Renal cortical epithelial cell (primary cell): ENCODE results near the gene MCOLN1. TPM values are rescaled to one million over a fixed set of nuclear protein-coding genes. Genes with fewer than 3 reads are reported as not detected.
"Not testable (repeated sequence)": the region's sequence is repeated elsewhere in the genome, so short reads cannot be mapped to it uniquely, and the experiment has no call there.

Experiments
- DNase-seq: peaks from one replicate; pipeline ENCODE4 v3.0.0-alpha.2; 2011; ENCODE audit warnings: low read depth
- total RNA-seq: library from RNA; depleted of rRNA; stranded (reverse); fragments of >200 nt; gene quantifications from 2 replicates; pipeline ENCODE4 v1.2.3, GENCODE V29; 2014

MCOLN1 gene
- total RNA-seq, 1 donor from 2014 or later = 5.7 TPM

- no peak for DNase-seq
Measured at GRCh38 chr19:7575434-7576040, 53.1 kb downstream of the MCOLN1 start.

GRCh38 chr19:7577422-7577821 lies 55.0 kb downstream of the MCOLN1 start:
- DNase-seq = not testable (repeated sequence)

GRCh38 chr19:7578127-7578526 lies 55.7 kb downstream of the MCOLN1 start:
- DNase-seq = no peak

- DNase-seq = no peak
Measured at GRCh38 chr19:7579182-7579581, 56.8 kb downstream of the MCOLN1 start.

GRCh38 chr19:7582446-7582845 lies 60.0 kb downstream of the MCOLN1 start:
- DNase-seq = no peak

Other genes with a start within 250 kb of the MCOLN1 start
- gene INSR, start 228.2 kb upstream of the MCOLN1 start, total RNA-seq = 3.8 and 19.8 TPM in 2 replicates
- gene ARHGEF18, start 173.7 kb upstream of the MCOLN1 start, total RNA-seq = 53.0 and 66.0 TPM in 2 replicates
- 5.2 and 6.9 TPM in 2 replicates for gene PEX11G, start 33.6 kb upstream of the MCOLN1 start, total RNA-seq
- 10.9 and 27.1 TPM in 2 replicates for gene ZNF358, start 6.5 kb upstream of the MCOLN1 start, total RNA-seq
- 79.7 and 149 TPM in 2 replicates for gene PNPLA6, start 13.1 kb downstream of the MCOLN1 start, total RNA-seq
- gene CAMSAP3, start 73.2 kb downstream of the MCOLN1 start, total RNA-seq = 1.9 and 3.8 TPM in 2 replicates
- 19.3 and 52.3 TPM in 2 replicates for gene XAB2, start 106.9 kb downstream of the MCOLN1 start, total RNA-seq
- gene PET100, start 107.2 kb downstream of the MCOLN1 start, total RNA-seq = 15.3 and 27.6 TPM in 2 replicates
- 0.30 TPM in 1 of 2 replicates, not detected in the other for gene PCP2, start 111.1 kb downstream of the MCOLN1 start, total RNA-seq
- gene STXBP2, start 114.5 kb downstream of the MCOLN1 start, total RNA-seq = 47.9 and 118 TPM in 2 replicates
- not detected in 2 replicates for gene RETN, start 146.4 kb downstream of the MCOLN1 start, total RNA-seq
- gene MCEMP1, start 154.5 kb downstream of the MCOLN1 start, total RNA-seq = not detected in 2 replicates
- gene TRAPPC5, start 158.2 kb downstream of the MCOLN1 start, total RNA-seq = 47.7 and 118 TPM in 2 replicates
- not detected in 2 replicates for gene FCER2, start 179.5 kb downstream of the MCOLN1 start, total RNA-seq
- gene CLEC4G, start 209.5 kb downstream of the MCOLN1 start, total RNA-seq = not detected in 2 replicates
- gene CD209, start 224.9 kb downstream of the MCOLN1 start, total RNA-seq = 0.15 TPM in 1 of 2 replicates, not detected in the other
- not detected in 2 replicates for gene CLEC4M, start 240.6 kb downstream of the MCOLN1 start, total RNA-seq